H9 (cell line): Measurements from ENCODE around the gene ZNF804A. TPM values are rescaled to one million over a fixed set of nuclear protein-coding genes. Genes with fewer than 3 reads are reported as not detected.

Experiments
- DNase-seq: peaks from one replicate; pipeline ENCODE4 v3.0.0-alpha.2; 2017
- H2AFZ ChIP-seq: one replicate; pipeline ENCODE4 v1.6.1; 2013; ENCODE audit warnings: mild to moderate bottlenecking, low read length, control low read depth, moderate library complexity
- H2AK5ac ChIP-seq: 2 replicates; pipeline ENCODE4 v1.6.1; 2013; ENCODE audit warnings: low read length, control low read depth, mixed read lengths; ENCODE audit not compliant: insufficient read length
- H2BK120ac ChIP-seq: one replicate; pipeline ENCODE4 v1.6.1; 2013; ENCODE audit warnings: low read depth, mild to moderate bottlenecking, low read length, control low read depth, inconsistent platforms; ENCODE audit not compliant: poor library complexity, severe bottlenecking
- H2BK12ac ChIP-seq: 2 replicates; pipeline ENCODE4 v1.6.1; 2013; ENCODE audit warnings: low read length, control low read depth, mixed read lengths, low read depth; ENCODE audit not compliant: insufficient read length
- H2BK15ac ChIP-seq: 2 replicates; pipeline ENCODE4 v1.6.1; 2013; ENCODE audit warnings: low read depth, low read length, control low read depth
- H2BK20ac ChIP-seq: one replicate; pipeline ENCODE4 v1.6.1; 2013; ENCODE audit warnings: low read depth, mild to moderate bottlenecking, low read length, control low read depth, inconsistent platforms; ENCODE audit not compliant: poor library complexity, severe bottlenecking
- H2BK5ac ChIP-seq: 2 replicates; pipeline ENCODE4 v1.6.1; 2013; ENCODE audit warnings: low read length, control low read depth, mixed read lengths; ENCODE audit not compliant: insufficient read length
- H3K14ac ChIP-seq: 2 replicates; pipeline ENCODE4 v1.6.1; 2013; ENCODE audit warnings: low read length, control low read depth; ENCODE audit not compliant: insufficient read depth
- H3K18ac ChIP-seq: 2 replicates; pipeline ENCODE4 v1.6.1; 2013; ENCODE audit warnings: low read depth, mild to moderate bottlenecking, mixed read lengths, low read length, control low read depth; ENCODE audit not compliant: insufficient read length
- H3K23ac ChIP-seq: 2 replicates; pipeline ENCODE4 v1.6.1; 2013; ENCODE audit warnings: low read length, control low read depth, mixed read lengths, low read depth; ENCODE audit not compliant: insufficient read length
- H3K23me2 ChIP-seq: 2 replicates; pipeline ENCODE4 v1.6.1; 2013; ENCODE audit warnings: low read depth, mild to moderate bottlenecking, mixed read lengths, low read length, control low read depth; ENCODE audit not compliant: insufficient read length, poor library complexity, severe bottlenecking
- H3K27ac ChIP-seq: 2 replicates; pipeline ENCODE4 v1.5.1; 2013; ENCODE audit warnings: low read length, control low read depth, mixed read lengths, low read depth; ENCODE audit not compliant: insufficient read length
- H3K27me3 ChIP-seq: 2 replicates; pipeline ENCODE4 v1.6.1; 2013; ENCODE audit warnings: low read length, control low read depth, inconsistent platforms; ENCODE audit not compliant: insufficient read depth
- H3K4ac ChIP-seq: 2 replicates; pipeline ENCODE4 v1.6.1; 2013; ENCODE audit warnings: low read depth, mild to moderate bottlenecking, control low read depth, inconsistent platforms, low read length, moderate library complexity
- H3K4me1 ChIP-seq: 2 replicates; pipeline ENCODE4 v1.6.1; 2013; ENCODE audit warnings: low read length, control low read depth, inconsistent platforms; ENCODE audit not compliant: insufficient read depth
- H3K4me2 ChIP-seq: 2 replicates; pipeline ENCODE4 v1.6.1; 2013; ENCODE audit warnings: low read length, control low read depth, mixed read lengths; ENCODE audit not compliant: insufficient read length, insufficient read depth
- H3K56ac ChIP-seq: 2 replicates; pipeline ENCODE4 v1.6.1; 2013; ENCODE audit warnings: low read depth, mild to moderate bottlenecking, mixed read lengths, low read length, control low read depth; ENCODE audit not compliant: insufficient read length
- H3K79me1 ChIP-seq: 2 replicates; pipeline ENCODE4 v1.6.1; 2013; ENCODE audit warnings: low read depth, mild to moderate bottlenecking, moderate library complexity, low read length, control low read depth, inconsistent platforms; ENCODE audit not compliant: insufficient read depth, poor library complexity, severe bottlenecking
- H3K79me2 ChIP-seq: 2 replicates; pipeline ENCODE4 v1.6.1; 2013; ENCODE audit warnings: low read length, control low read depth, inconsistent platforms; ENCODE audit not compliant: insufficient read depth
- H3K9ac ChIP-seq: 2 replicates; pipeline ENCODE4 v1.6.1; 2013; ENCODE audit warnings: low read length, control low read depth, mixed read lengths; ENCODE audit not compliant: insufficient read length; ENCODE audit errors: extremely low read depth
- H3K9me3 ChIP-seq: one replicate; pipeline ENCODE4 v1.6.1; 2013; ENCODE audit warnings: low read depth, low read length, inconsistent platforms; ENCODE audit not compliant: control insufficient read depth
- H3T11ph ChIP-seq: one replicate; pipeline ENCODE4 v1.6.1; 2013; ENCODE audit warnings: mild to moderate bottlenecking, low read length, control low read depth, inconsistent platforms
- H4K20me1 ChIP-seq: one replicate; pipeline ENCODE4 v1.6.1; 2013; ENCODE audit not compliant: control insufficient read depth, insufficient read length, insufficient read depth
- H4K5ac ChIP-seq: 2 replicates; pipeline ENCODE4 v1.6.1; 2013; ENCODE audit warnings: low read depth, mild to moderate bottlenecking, mixed read lengths, low read length, control low read depth; ENCODE audit not compliant: insufficient read length
- H4K8ac ChIP-seq: replicated peaks from 2 replicates; pipeline ENCODE4 v1.6.1; 2013; ENCODE audit warnings: low read length, control low read depth, mixed read lengths, low read depth; ENCODE audit not compliant: insufficient read length
- H4K91ac ChIP-seq: 2 replicates; pipeline ENCODE4 v1.6.1; 2013; ENCODE audit warnings: low read depth, mild to moderate bottlenecking, moderate library complexity, mixed read lengths, low read length, control low read depth; ENCODE audit not compliant: insufficient read length
- H3K27ac Mint-ChIP-seq, 3 experiments: 2 replicates in 2 of 3; 3 replicates in 1 of 3; pipeline ENCODE4 v1.8.0; 2020 to 2021; ENCODE audit warnings: mixed read lengths in 3 of 3, mild to moderate bottlenecking in 1 of 3, moderate library complexity in 1 of 3
- H3K27me3 Mint-ChIP-seq: 2 replicates; pipeline ENCODE4 v1.8.0; 2021; ENCODE audit warnings: low read depth, mild to moderate bottlenecking, moderate library complexity, mixed read lengths
- H3K36me3 Mint-ChIP-seq, 3 experiments: 2 replicates in 2 of 3; 3 replicates in 1 of 3; pipeline ENCODE4 v1.8.0; 2020 to 2021; ENCODE audit warnings: low read depth in 3 of 3, mixed read lengths in 3 of 3; ENCODE audit not compliant: insufficient read depth in 1 of 3
- H3K4me1 Mint-ChIP-seq, 2 experiments: 2 replicates each; pipeline ENCODE4 v1.8.0; 2020; ENCODE audit warnings: mixed read lengths in 2 of 2
- H3K4me3 Mint-ChIP-seq, 2 experiments: 2 replicates in 1 of 2; 3 replicates in 1 of 2; pipeline ENCODE4 v1.8.0; 2020 to 2021; ENCODE audit warnings: mild to moderate bottlenecking in 2 of 2, mixed read lengths in 2 of 2, moderate library complexity in 1 of 2
- H3K9me3 Mint-ChIP-seq, 2 experiments: 2 replicates in 1 of 2; 3 replicates in 1 of 2; pipeline ENCODE4 v1.8.0; 2020; ENCODE audit warnings: mild to moderate bottlenecking in 2 of 2, mixed read lengths in 2 of 2, moderate library complexity in 1 of 2
- total RNA-seq: library from RNA; stranded (reverse); gene quantifications from 2 replicates; pipeline ENCODE4 v1.2.1, GENCODE V29; 2021
- TF ChIP-seq, protein P1 (sequence below): fragments of 200-600 bp; sonication (generic); conservative IDR thresholded peaks from 3 replicates; pipeline ENCODE4 v1.8.0; 2021; ENCODE audit warnings: antibody characterized with exemption, mild to moderate bottlenecking

Gene ZNF804A
- total RNA-seq, 1 experiment from 2014 or later = not detected

DNA sequence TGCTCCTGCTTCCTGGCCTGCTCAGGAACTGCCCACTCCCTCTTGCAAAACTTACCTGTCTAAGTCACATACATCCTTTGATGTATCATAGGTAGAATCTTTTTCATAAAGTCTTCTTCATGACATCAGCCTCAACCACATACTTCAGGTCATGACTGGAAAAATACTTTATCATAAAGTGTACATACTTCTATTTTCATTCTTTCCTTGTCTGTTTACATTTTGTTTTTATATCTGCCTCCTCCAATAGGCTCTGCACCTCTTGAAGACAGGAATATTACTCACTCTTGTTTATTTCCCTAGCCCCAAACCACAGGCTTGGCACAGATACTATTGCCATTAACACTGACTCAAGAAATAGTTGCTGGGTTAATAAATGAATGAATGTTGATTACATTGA lies 43.6 kb upstream of the ZNF804A start:
- H2BK120ac ChIP-seq = no peak overlapping the region
- H3K79me2 ChIP-seq = no peaks in the 10 kb centered on the region
- no peak overlapping the region for H3K18ac ChIP-seq
- no peak overlapping the region for H2BK5ac ChIP-seq
- no peak overlapping the region for H2BK15ac ChIP-seq
- no peak overlapping the region for H3K14ac ChIP-seq
- no peak overlapping the region for H4K8ac ChIP-seq
- H3K4ac ChIP-seq = no peak overlapping the region
- no peak overlapping the region for H3K56ac ChIP-seq
- H2BK20ac ChIP-seq = no peak overlapping the region
- H2AK5ac ChIP-seq = no peak overlapping the region
- H3K4me3 Mint-ChIP-seq = no peak overlapping the region
- H3K4me1 ChIP-seq = no peaks in the 10 kb centered on the region
- no peak overlapping the region for H3K9ac ChIP-seq
- H3K27me3 Mint-ChIP-seq = no peaks in the 10 kb centered on the region
- no peak overlapping the region for H2BK12ac ChIP-seq
- no peaks in the 10 kb centered on the region for H3K9me3 ChIP-seq
- H4K5ac ChIP-seq = no peak overlapping the region
- H3K4me1 Mint-ChIP-seq = no peaks in the 10 kb centered on the region
- H4K20me1 ChIP-seq = no peaks in the 10 kb centered on the region
- TF ChIP-seq, protein P1, sequence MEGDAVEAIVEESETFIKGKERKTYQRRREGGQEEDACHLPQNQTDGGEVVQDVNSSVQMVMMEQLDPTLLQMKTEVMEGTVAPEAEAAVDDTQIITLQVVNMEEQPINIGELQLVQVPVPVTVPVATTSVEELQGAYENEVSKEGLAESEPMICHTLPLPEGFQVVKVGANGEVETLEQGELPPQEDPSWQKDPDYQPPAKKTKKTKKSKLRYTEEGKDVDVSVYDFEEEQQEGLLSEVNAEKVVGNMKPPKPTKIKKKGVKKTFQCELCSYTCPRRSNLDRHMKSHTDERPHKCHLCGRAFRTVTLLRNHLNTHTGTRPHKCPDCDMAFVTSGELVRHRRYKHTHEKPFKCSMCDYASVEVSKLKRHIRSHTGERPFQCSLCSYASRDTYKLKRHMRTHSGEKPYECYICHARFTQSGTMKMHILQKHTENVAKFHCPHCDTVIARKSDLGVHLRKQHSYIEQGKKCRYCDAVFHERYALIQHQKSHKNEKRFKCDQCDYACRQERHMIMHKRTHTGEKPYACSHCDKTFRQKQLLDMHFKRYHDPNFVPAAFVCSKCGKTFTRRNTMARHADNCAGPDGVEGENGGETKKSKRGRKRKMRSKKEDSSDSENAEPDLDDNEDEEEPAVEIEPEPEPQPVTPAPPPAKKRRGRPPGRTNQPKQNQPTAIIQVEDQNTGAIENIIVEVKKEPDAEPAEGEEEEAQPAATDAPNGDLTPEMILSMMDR = no peak
- no peak overlapping the region for H2AFZ ChIP-seq
- H3K4me2 ChIP-seq = no peak overlapping the region
- no peaks in the 10 kb centered on the region for H3K36me3 Mint-ChIP-seq
- no peak overlapping the region for H3T11ph ChIP-seq
- no peak for DNase-seq
- H3K27ac Mint-ChIP-seq = no peak overlapping the region
- no peak overlapping the region for H3K23ac ChIP-seq
- H3K27me3 ChIP-seq = no peaks in the 10 kb centered on the region
- H3K9me3 Mint-ChIP-seq = no peaks in the 10 kb centered on the region; a peak in 2 of 5 replicates
- H3K23me2 ChIP-seq = no peaks in the 10 kb centered on the region
- no peak overlapping the region for H4K91ac ChIP-seq
- H3K79me1 ChIP-seq = no peaks in the 10 kb centered on the region
- no peak overlapping the region for H3K27ac ChIP-seq
